ENCODE results near the gene JADE2. TPM values are rescaled to one million over a fixed set of nuclear protein-coding genes. Genes with fewer than 3 reads are reported as not detected.
"Not testable (repeated sequence)": the region's sequence is repeated elsewhere in the genome, so short reads cannot be mapped to it uniquely, and the experiment has no call there.

JADE2 gene
- total RNA-seq, 1 experiment from 2014 or later = 138 TPM

- Mint-ChIP-seq H3K27me3 (ENCODE audit: insufficient read depth, unreplicated experiment) (no peaks in the 10 kb centered on the region), H3K27ac (ENCODE audit: low read depth, unreplicated experiment) (no peak overlapping the region), H3K36me3 (ENCODE audit: insufficient read depth, unreplicated experiment) (peaks cover 5% of the 10 kb centered on the region), H3K9me3 (ENCODE audit: unreplicated experiment) (no peaks in the 10 kb centered on the region), H3K4me1 (ENCODE audit: insufficient read depth, unreplicated experiment) (peaks cover 20% of the 10 kb centered on the region), H3K4me3 (ENCODE audit: unreplicated experiment) (no peak overlapping the region)
- ChIA-PET CTCF (interaction anchor here (0.7 to 1.1 kb wide), 3 partner anchors 8 to 37 kb away, joined by 3 to 5 read pairs (median 4); partner anchors contain the start of gene SAR1B), POLR2A (no interaction called here)
- no peak for TF ChIP-seq CTCF (IDR thresholded peaks at IDR 0.05; ENCODE audit: unreplicated experiment)
- no TSS peak for BruUV-seq (replicated peaks)
- intact Hi-C loops (cut with micrococcal nuclease) = no loop called here
- DNase-seq (ENCODE audit: unreplicated experiment) = no peak
These were observed 69.5 kb downstream of the JADE2 start for GRCh38 chr5:134594797-134595457.

DNA sequence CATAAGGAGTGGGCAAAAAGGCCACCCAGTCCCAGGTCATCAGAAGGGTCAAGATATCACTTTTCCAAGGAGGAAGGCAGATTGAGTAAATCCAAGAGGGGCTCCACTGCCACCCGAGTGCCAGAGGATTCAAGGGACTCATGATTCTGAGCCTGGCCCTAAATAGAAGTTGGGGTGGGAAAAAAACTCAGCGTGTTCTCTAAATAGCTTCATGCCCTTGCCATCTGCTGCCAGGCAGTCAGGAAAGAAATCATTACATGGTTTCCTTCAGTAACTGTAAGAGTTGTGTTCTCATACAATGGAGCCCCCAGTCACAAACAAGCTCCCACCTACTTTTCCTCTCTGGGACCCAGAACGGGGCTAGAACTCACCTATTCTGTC, 70.0 kb downstream of the JADE2 start:
- Mint-ChIP-seq H3K4me3 (ENCODE audit: unreplicated experiment) (no peak overlapping the region), H3K4me1 (ENCODE audit: insufficient read depth, unreplicated experiment) (peaks cover 22% of the 10 kb centered on the region), H3K36me3 (ENCODE audit: insufficient read depth, unreplicated experiment) (peaks cover 10% of the 10 kb centered on the region), H3K27ac (ENCODE audit: low read depth, unreplicated experiment) (no peak overlapping the region), H3K27me3 (ENCODE audit: insufficient read depth, unreplicated experiment) (no peaks in the 10 kb centered on the region), H3K9me3 (ENCODE audit: unreplicated experiment) (no peaks in the 10 kb centered on the region)
- no TSS peak for BruUV-seq (replicated peaks)
- TF ChIP-seq CTCF (IDR thresholded peaks at IDR 0.05; ENCODE audit: unreplicated experiment) = no peak
- intact Hi-C loops (cut with micrococcal nuclease) = no loop called here
- POLR2A ChIA-PET = interaction anchor here (1.2 kb wide), 1 partner anchor 11 kb away, joined by 3 read pairs; no protein-coding TSS in a partner anchor
- CTCF ChIA-PET = interaction anchor here (0.7 to 1.3 kb wide), 4 partner anchors 8 to 277 kb away, joined by 3 to 5 read pairs (median 4); partner anchors contain the start of gene SAR1B
- no peak for DNase-seq (ENCODE audit: unreplicated experiment)

DNA sequence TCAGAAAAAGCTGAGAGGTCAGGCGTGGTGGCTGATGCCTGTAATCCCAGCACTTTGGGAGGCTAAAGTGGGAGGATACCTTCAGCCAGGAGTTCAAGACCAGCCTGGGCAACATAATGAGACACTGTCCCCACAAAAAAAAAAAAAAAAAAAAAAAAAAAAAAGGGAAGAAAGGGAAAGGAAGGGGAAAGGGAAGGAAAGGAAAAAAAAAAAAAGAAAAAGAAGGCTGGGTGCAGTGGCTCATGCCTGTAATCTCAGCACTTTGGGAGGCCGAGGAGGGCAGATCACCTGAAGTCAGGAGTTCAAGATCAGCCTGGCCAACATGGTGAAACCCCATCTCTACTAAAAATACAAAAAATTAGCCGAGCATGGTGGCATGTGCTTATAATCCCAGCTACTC, 74.3 kb downstream of the JADE2 start:
- ChIA-PET CTCF (interaction anchor here (0.6 to 4.3 kb wide), 4 partner anchors 9 to 296 kb away, joined by 3 to 31 read pairs (median 4); no protein-coding TSS in a partner anchor), POLR2A (interaction anchor here (0.6 kb wide), 1 partner anchor 15 kb away, joined by 3 read pairs; no protein-coding TSS in a partner anchor)
- H3K36me3 Mint-ChIP-seq (ENCODE audit: insufficient read depth, unreplicated experiment) = peaks cover 44% of the 10 kb centered on the region
- intact Hi-C loops (cut with micrococcal nuclease); DNase-seq (ENCODE audit: unreplicated experiment); H3K4me3 Mint-ChIP-seq (ENCODE audit: unreplicated experiment); BruUV-seq (replicated peaks); H3K27me3 Mint-ChIP-seq (ENCODE audit: insufficient read depth, unreplicated experiment); H3K27ac Mint-ChIP-seq (ENCODE audit: low read depth, unreplicated experiment); H3K9me3 Mint-ChIP-seq (ENCODE audit: unreplicated experiment); H3K4me1 Mint-ChIP-seq (ENCODE audit: insufficient read depth, unreplicated experiment): not testable (repeated sequence)

DNA sequence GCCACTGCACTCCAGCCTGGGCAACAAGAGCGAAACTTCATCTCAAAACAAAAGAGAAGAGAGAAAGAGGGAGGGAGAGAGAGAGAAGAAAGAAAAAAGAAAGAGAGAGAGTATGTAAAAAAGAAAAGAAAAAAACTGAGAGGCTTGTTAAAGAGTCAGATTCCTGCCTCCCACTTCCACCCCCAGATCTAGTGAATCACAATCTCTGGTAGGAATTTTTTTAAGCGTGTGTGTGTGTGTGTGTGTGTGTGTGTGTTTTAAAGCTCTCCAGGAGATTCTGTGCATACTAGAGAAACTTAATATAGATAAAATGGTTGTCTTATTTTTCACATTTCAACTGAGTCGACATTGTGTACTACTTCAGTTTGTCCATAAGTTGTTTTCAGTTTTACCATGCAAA, 75.1 kb downstream of the JADE2 start:
- Mint-ChIP-seq H3K27ac (ENCODE audit: low read depth, unreplicated experiment) (no peak overlapping the region), H3K4me3 (ENCODE audit: unreplicated experiment) (no peak overlapping the region), H3K27me3 (ENCODE audit: insufficient read depth, unreplicated experiment) (no peaks in the 10 kb centered on the region), H3K4me1 (ENCODE audit: insufficient read depth, unreplicated experiment) (peaks cover 6% of the 10 kb centered on the region), H3K9me3 (ENCODE audit: unreplicated experiment) (no peaks in the 10 kb centered on the region), H3K36me3 (ENCODE audit: insufficient read depth, unreplicated experiment) (peaks cover 50% of the 10 kb centered on the region)
- ChIA-PET POLR2A (interaction anchor here (0.7 kb wide), 1 partner anchor 8 kb away, joined by 3 read pairs; no protein-coding TSS in a partner anchor), CTCF (interaction anchor here (0.6 to 4.3 kb wide), 4 partner anchors 14 to 189 kb away, joined by 3 to 31 read pairs (median 4); partner anchors contain the start of genes CDKN2AIPNL and DDX46)
- peak; percentile 16 for DNase-seq (ENCODE audit: unreplicated experiment)
- intact Hi-C loops (cut with micrococcal nuclease) = no loop called here
- BruUV-seq (replicated peaks) = no TSS peak
- TF ChIP-seq CTCF (IDR thresholded peaks at IDR 0.05; ENCODE audit: unreplicated experiment) = no peak

Data from MCF 10A (cell line).